Smooth muscle cell (in vitro differentiated cells): Measurements from ENCODE around the gene FAM83B. TPM values are rescaled to one million over a fixed set of nuclear protein-coding genes. Genes with fewer than 3 reads are reported as not detected.

Experiments used
- DNase-seq: peaks from one replicate; lab custom pipeline; 2025; ENCODE audit not compliant: unreplicated experiment; lab: John Stamatoyannopoulos, UW
- H2AFZ ChIP-seq: fragments of 200-600 bp; sonication (generic); 2 replicates; pipeline ENCODE4 v1.6.0; 2016; ENCODE audit warnings: antibody characterized with exemption, low read depth, mild to moderate bottlenecking
- H3F3A ChIP-seq: fragments of 200-600 bp; sonication (generic); 2 replicates; pipeline ENCODE4 v1.6.0; 2017; ENCODE audit warnings: antibody characterized with exemption, low read depth
- H3K27ac ChIP-seq: fragments of 200-600 bp; sonication (generic); 2 replicates; pipeline ENCODE4 v1.5.1; 2016; ENCODE audit warnings: low read depth, mild to moderate bottlenecking
- H3K27me3 ChIP-seq: fragments of 200-600 bp; sonication (generic); 2 replicates; pipeline ENCODE4 v1.6.1; 2016; ENCODE audit warnings: low read depth, mild to moderate bottlenecking
- H3K36me3 ChIP-seq: fragments of 200-600 bp; sonication (generic); 2 replicates; pipeline ENCODE4 v1.5.1; 2016; ENCODE audit warnings: low read depth
- H3K4me1 ChIP-seq: fragments of 200-600 bp; sonication (generic); 2 replicates; pipeline ENCODE4 v1.5.1; 2016; ENCODE audit warnings: low read depth
- H3K4me2 ChIP-seq: fragments of 200-600 bp; sonication (generic); 2 replicates; pipeline ENCODE4 v1.6.0; 2016; ENCODE audit warnings: mild to moderate bottlenecking
- H3K4me3 ChIP-seq: fragments of 200-600 bp; sonication (generic); 2 replicates; pipeline ENCODE4 v1.5.1; 2016; ENCODE audit warnings: mild to moderate bottlenecking
- H3K79me2 ChIP-seq: fragments of 200-600 bp; sonication (generic); 2 replicates; pipeline ENCODE4 v1.6.0; 2016; ENCODE audit warnings: low read depth, mild to moderate bottlenecking
- H3K9ac ChIP-seq: fragments of 200-600 bp; sonication (generic); 2 replicates; pipeline ENCODE4 v1.6.0; 2016; ENCODE audit warnings: low read depth
- H3K9me3 ChIP-seq: fragments of 200-600 bp; sonication (generic); replicated peaks from 2 replicates; pipeline ENCODE4 v1.5.1; 2016; ENCODE audit warnings: low read depth
- H4K20me1 ChIP-seq: fragments of 200-600 bp; sonication (generic); 2 replicates; pipeline ENCODE4 v1.6.0; 2016; ENCODE audit warnings: low read depth
- WGBS: methylation state at CpG from one replicate; pipeline ENCODE4 v1.1.7; 2016; ENCODE audit warnings: low lambda C conversion rate; 5-methylcytosine and 5-hydroxymethylcytosine counted together
- polyA plus RNA-seq: library from polyadenylated mRNA; unstranded; fragments of >200 nt; fragmentation: Nextera tagmentation; extraction: Ambion mirVana; gene quantifications from 2 replicates; pipeline ENCODE4 v1.2.1, GENCODE V29; 2016
- total RNA-seq: library from RNA; depleted of rRNA; stranded (reverse); fragments of >200 nt; gene quantifications from 2 replicates; pipeline ENCODE4 v1.2.3, GENCODE V29; 2014
- TF ChIP-seq, protein P1 (sequence below): fragments of 200-600 bp; sonication (generic); IDR thresholded peaks from 2 replicates; pipeline ENCODE4 v1.5.1; 2017; ENCODE audit warnings: borderline replicate concordance, mild to moderate bottlenecking, antibody characterized with exemption; ENCODE audit not compliant: insufficient read depth, poor library complexity, severe bottlenecking

Gene FAM83B
- total and polyA plus RNA-seq, 2 experiments from 2014 or later: 1.1 to 28.7 TPM

DNA sequence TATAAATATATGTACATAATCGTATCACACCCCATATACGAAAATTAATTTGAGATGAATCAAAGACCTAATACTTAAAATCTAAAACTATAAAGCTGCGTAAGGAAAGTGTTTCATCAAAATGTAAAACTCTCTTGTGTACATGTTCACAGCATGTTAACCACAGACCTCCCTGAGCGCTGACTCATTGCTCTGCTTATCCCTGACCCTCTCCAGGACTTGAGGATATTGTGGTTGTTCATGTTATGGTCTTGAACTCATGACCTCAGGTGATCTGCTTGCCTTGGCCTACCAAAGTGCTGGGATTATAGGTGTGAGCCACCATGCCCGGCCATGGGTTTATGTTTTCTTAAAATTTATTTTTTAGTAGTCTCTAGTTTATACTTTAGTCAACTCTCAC is 14.2 kb downstream of the FAM83B start:
- Histone ChIP-seq H3K4me1 (no peaks in the 10 kb centered on the region), H4K20me1 (peaks cover 76% of the 10 kb centered on the region), H2AFZ (no peak overlapping the region), H3K79me2 (peaks cover 43% of the 10 kb centered on the region), H3K27ac (no peak overlapping the region), H3K4me3 (no peak overlapping the region), H3K4me2 (no peak overlapping the region), H3K9me3 (no peaks in the 10 kb centered on the region), H3K27me3 (no peaks in the 10 kb centered on the region), H3F3A (peaks cover 19% of the 10 kb centered on the region), H3K36me3 (no peaks in the 10 kb centered on the region), H3K9ac (no peak overlapping the region)
- TF ChIP-seq, protein P1, sequence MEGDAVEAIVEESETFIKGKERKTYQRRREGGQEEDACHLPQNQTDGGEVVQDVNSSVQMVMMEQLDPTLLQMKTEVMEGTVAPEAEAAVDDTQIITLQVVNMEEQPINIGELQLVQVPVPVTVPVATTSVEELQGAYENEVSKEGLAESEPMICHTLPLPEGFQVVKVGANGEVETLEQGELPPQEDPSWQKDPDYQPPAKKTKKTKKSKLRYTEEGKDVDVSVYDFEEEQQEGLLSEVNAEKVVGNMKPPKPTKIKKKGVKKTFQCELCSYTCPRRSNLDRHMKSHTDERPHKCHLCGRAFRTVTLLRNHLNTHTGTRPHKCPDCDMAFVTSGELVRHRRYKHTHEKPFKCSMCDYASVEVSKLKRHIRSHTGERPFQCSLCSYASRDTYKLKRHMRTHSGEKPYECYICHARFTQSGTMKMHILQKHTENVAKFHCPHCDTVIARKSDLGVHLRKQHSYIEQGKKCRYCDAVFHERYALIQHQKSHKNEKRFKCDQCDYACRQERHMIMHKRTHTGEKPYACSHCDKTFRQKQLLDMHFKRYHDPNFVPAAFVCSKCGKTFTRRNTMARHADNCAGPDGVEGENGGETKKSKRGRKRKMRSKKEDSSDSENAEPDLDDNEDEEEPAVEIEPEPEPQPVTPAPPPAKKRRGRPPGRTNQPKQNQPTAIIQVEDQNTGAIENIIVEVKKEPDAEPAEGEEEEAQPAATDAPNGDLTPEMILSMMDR: no peak
- 65% methylated on average over 5 of the region's 5 CpGs for WGBS
- DNase-seq: no peak

DNA sequence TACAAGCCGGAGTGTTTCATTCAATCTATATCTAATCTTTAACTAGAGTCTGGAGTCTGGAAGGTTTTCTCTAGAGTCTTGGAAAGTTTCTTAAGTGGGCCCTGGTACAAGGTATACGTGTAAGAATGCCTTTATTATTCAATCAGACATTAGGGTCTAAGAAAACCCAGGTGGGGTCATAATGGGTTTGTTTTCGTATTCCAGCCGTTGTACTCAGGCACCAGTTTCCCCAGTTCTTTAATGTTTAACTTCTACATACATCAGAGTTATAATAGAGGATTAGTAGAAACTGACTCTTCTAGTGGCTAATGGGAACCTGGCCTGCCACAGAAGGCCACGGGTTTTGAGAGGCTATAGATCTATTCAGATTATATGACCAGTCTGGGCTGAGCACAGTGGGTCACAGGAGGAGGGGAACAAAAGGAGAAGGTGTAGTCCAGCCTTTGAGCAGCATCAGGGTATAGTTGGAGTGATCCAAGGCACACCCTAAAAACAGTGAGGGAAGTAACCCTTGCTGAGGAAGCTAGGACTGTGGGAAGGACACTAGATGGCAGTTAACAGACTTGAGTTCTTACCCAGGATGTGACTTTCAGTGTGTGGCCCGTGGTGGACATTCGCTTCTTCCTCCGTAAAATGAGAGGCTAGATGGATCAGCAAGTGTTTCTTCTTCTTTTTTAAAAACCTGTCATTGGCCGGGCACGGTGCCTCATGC is 15.5 kb downstream of the FAM83B start:
- H3K27me3 ChIP-seq: no peaks in the 10 kb centered on the region
- peaks cover 80% of the 10 kb centered on the region for H4K20me1 ChIP-seq
- TF ChIP-seq, protein P1: no peak
- no peak for DNase-seq
- no peaks in the 10 kb centered on the region for H3K9me3 ChIP-seq
- no peak overlapping the region for H3K27ac ChIP-seq
- no peak overlapping the region for H3K4me3 ChIP-seq
- H3F3A ChIP-seq: peaks cover 19% of the 10 kb centered on the region
- H3K4me2 ChIP-seq: no peak overlapping the region
- H2AFZ ChIP-seq: no peak overlapping the region
- 95% methylated on average over 10 of the region's 10 CpGs for WGBS
- no peaks in the 10 kb centered on the region for H3K4me1 ChIP-seq
- peaks cover 43% of the 10 kb centered on the region for H3K79me2 ChIP-seq
- no peak overlapping the region for H3K9ac ChIP-seq
- H3K36me3 ChIP-seq: no peaks in the 10 kb centered on the region

DNA sequence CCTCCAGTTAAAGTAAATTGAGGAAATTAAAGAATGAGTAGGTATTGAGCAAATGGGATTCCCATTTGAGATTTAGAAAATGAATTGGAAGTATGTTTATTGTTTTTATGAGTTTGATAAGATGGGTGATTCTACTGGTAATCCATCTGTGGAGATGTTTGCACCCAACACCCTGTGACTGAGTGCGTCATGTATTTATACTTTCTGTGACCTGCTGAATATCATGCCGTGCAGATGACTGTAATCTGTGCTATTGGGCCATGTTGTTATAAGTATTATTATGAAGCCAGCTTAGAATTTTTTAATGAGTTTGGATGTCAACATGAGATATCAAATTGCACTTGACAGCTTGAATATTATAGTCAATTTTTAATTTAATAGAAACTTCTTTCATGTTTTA is 17.7 kb downstream of the FAM83B start:
- no peaks in the 10 kb centered on the region for H3K27me3 ChIP-seq
- H3K79me2 ChIP-seq: peaks cover 39% of the 10 kb centered on the region
- no peak for DNase-seq
- no peaks in the 10 kb centered on the region for H3K9me3 ChIP-seq
- no peak overlapping the region for H2AFZ ChIP-seq
- H3K9ac ChIP-seq: no peak overlapping the region
- no peaks in the 10 kb centered on the region for H3K4me1 ChIP-seq
- WGBS: 84% methylated on average over 2 of the region's 2 CpGs
- TF ChIP-seq, protein P1: no peak
- H4K20me1 ChIP-seq: peaks cover 63% of the 10 kb centered on the region
- H3K4me2 ChIP-seq: no peak overlapping the region
- peaks cover 19% of the 10 kb centered on the region for H3F3A ChIP-seq
- H3K27ac ChIP-seq: no peak overlapping the region
- no peaks in the 10 kb centered on the region for H3K36me3 ChIP-seq
- no peak overlapping the region for H3K4me3 ChIP-seq
